ENCODE results near the gene ZGRF1. TPM values are rescaled to one million over a fixed set of nuclear protein-coding genes. Genes with fewer than 3 reads are reported as not detected.

Gene ZGRF1
- total RNA-seq, 3 donors from 2014 or later (not counting 1 experiment from before 2014, with no cell fraction given), result 13.0 to 25.9 (median 20.0) TPM

DNA sequence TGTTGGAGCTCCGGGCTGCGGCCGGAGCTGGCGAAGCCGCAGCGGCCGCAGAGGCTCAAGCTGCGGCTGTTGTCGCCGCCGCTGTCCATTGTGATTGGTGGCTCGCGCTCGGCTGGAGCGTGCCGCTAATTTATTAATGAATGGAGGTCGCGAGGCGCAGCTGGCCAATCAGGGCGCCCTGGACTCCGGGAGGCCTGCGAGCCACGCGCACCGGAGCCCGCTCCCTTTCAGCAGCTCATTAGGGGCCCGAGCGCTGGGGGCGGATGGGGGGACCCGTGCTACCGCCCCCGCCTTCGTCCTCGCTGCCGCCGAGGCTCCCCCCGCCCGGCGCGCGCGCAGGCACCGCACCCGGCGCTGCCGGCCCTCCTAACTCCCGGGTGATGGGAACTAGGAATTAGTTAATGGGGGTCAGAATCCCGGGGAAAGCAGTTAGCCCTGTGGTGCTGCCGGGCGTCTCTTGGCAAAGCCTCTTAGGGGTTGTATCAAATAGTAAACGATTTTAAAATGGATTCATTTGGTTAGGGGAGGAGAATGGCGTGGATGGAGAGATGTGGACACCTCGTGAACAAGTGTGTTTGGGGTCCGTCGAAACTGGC is 120.1 kb downstream of the ZGRF1 start:
- Histone ChIP-seq H3K27ac (ENCODE audit: low read length) (no peak overlapping the region), H3K9me3 (ENCODE audit: control insufficient read depth, insufficient read depth, low read length) (peaks cover 10% of the 10 kb centered on the region), H3K36me3 (ENCODE audit: control insufficient read depth, insufficient read depth, low read length) (no peaks in the 10 kb centered on the region), H3K4me1 (ENCODE audit: control insufficient read depth, insufficient read depth, low read length) (peaks cover 46% of the 10 kb centered on the region), H3K4me3 (ENCODE audit: low read length) (no peak overlapping the region), H3K27me3 (ENCODE audit: control insufficient read depth, insufficient read depth, low read length) (peaks cover 82% of the 10 kb centered on the region)
- Mint-ChIP-seq H3K27ac (no peak overlapping the region), H3K36me3 (peaks cover 15% of the 10 kb centered on the region), H3K4me1 (peaks cover 31 to 49% of the 10 kb centered on the region in 2 donors), H3K9me3 (no peaks in the 10 kb centered on the region), H3K4me3 (peak overlapping the region; percentile 69), H3K27me3 (ENCODE audit: low read depth in 2 of 2) (peaks cover 87% of the 10 kb centered on the region in 2 donors)
- intact Hi-C loops (cut with micrococcal nuclease), result no loop called here
- DNase-seq (no peak), ATAC-seq (no peak)
- 2% methylated on average over 55 of the region's 55 CpGs for WGBS (ENCODE audit: insufficient coverage)
- no peak for TF ChIP-seq CTCF (IDR thresholded peaks at IDR 0.05)

- H3K4me1 ChIP-seq (ENCODE audit: control insufficient read depth, insufficient read depth, low read length), result peaks cover 47% of the 10 kb centered on the region
- no peaks in the 10 kb centered on the region for H3K9me3 Mint-ChIP-seq
- TF ChIP-seq CTCF (IDR thresholded peaks at IDR 0.05), result no peak
- no peaks in the 10 kb centered on the region for H3K36me3 ChIP-seq (ENCODE audit: control insufficient read depth, insufficient read depth, low read length)
- peak within 1 kb of the TSS; percentile 40 for H3K4me3 ChIP-seq (ENCODE audit: low read length)
- peaks cover 15% of the 10 kb centered on the region for H3K36me3 Mint-ChIP-seq
- no peak within 1 kb of the TSS for H3K27ac ChIP-seq (ENCODE audit: low read length)
- H3K27me3 Mint-ChIP-seq (ENCODE audit: low read depth in 2 of 2), result peaks cover 87% of the 10 kb centered on the region in 2 donors
- 0% methylated on average over 13 of the region's 15 CpGs for WGBS (ENCODE audit: insufficient coverage)
- H3K4me3 Mint-ChIP-seq, result peak within 1 kb of the TSS; percentile 88
- H3K27me3 ChIP-seq (ENCODE audit: control insufficient read depth, insufficient read depth, low read length), result peaks cover 82% of the 10 kb centered on the region
- intact Hi-C loops (cut with micrococcal nuclease), result no loop called here
- ATAC-seq, result no peak
- DNase-seq, result no peak
- peaks cover 12% of the 10 kb centered on the region for H3K9me3 ChIP-seq (ENCODE audit: control insufficient read depth, insufficient read depth, low read length)
- H3K4me1 Mint-ChIP-seq, result peaks cover 35 to 54% of the 10 kb centered on the region in 2 donors
- no peak within 1 kb of the TSS for H3K27ac Mint-ChIP-seq
Measured at GRCh38 chr4:112516066-112516470, 120.6 kb downstream of the ZGRF1 start, which contains the start of gene NEUROG2. NEUROG2 (minus strand) TSS chr4:112516180; CDS start chr4:112515475, 705 bp downstream.

DNA sequence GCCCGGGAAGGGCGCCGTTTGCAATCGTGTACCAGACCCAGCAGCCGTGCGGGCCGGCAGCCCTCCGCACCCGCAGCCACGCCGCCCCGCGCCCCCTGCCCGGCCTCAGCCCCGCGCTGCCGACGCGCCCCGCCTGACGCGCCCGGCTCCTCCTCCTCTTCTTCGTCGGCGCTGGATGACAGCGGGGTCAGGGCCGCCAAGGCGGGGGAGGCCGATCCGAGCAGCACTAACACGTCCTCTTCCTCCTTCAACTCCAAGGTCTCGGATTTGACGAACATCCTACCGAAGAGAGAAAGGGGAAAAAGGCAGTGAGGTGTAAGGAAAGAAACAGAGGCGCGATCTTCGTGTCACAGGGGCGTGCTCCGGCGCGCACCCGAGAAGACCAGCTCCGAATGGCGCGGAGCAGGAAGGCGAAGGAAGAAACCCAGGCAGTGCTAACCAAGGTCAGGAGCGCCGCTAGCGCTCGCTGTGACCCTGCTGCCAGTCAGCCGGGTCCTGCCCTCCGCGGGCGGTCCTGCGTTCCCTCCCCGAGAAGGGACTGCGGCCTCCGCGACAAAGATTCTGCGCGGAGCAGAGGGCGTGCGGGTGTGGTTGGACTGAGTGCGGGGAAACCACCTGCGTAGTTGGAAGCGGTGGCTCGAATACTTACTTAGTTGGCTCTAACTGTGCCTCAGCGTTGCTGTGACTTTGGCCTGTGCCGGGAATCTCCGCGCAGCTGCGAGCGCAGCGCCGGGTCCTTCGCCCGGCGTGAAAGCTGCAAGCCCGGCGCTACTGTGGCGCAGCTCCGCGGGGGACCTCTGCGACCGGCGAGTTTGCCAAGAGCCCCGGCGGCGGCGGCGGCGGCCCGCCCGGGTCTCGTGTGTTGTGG is 121.3 kb downstream of the ZGRF1 start:
- Mint-ChIP-seq H3K27ac (no peak overlapping the region), H3K9me3 (no peaks in the 10 kb centered on the region), H3K4me1 (peaks cover 36 to 49% of the 10 kb centered on the region in 2 donors), H3K4me3 (peak overlapping the region; percentile 88), H3K36me3 (peaks cover 15% of the 10 kb centered on the region), H3K27me3 (ENCODE audit: low read depth in 2 of 2) (peaks cover 82 to 84% of the 10 kb centered on the region in 2 donors)
- no peaks in the 10 kb centered on the region for H3K36me3 ChIP-seq (ENCODE audit: control insufficient read depth, insufficient read depth, low read length)
- ATAC-seq (peak; percentile 32 to 71 (median 57)), DNase-seq (peak in 1 of 2 donors; percentile 70)
- intact Hi-C loops (cut with micrococcal nuclease), result no loop called here
- under 1% methylated on average over 87 of the region's 96 CpGs for whole genome bisulfite sequencing (ENCODE audit: insufficient coverage)
- H3K4me3 ChIP-seq (ENCODE audit: low read length), result peak overlapping the region; percentile 40
- H3K27ac ChIP-seq (ENCODE audit: low read length), result no peak overlapping the region
- peaks cover 47% of the 10 kb centered on the region for H3K4me1 ChIP-seq (ENCODE audit: control insufficient read depth, insufficient read depth, low read length)
- no peak for TF ChIP-seq CTCF (IDR thresholded peaks at IDR 0.05)
- peaks cover 12% of the 10 kb centered on the region for H3K9me3 ChIP-seq (ENCODE audit: control insufficient read depth, insufficient read depth, low read length)
- peaks cover 82% of the 10 kb centered on the region for H3K27me3 ChIP-seq (ENCODE audit: control insufficient read depth, insufficient read depth, low read length)
